ENCODE results near the gene CCL27.

The CCL27 gene

GRCh38 chr9:34662526-34663302 is at the start of gene CCL27:
Gene CCL27, minus strand, starts transcription at chr9:34662657. Its CDS starts 24 bp downstream, at chr9:34662633.
- no peak for DNase-seq (ENCODE audit: low read depth in 2 of 2)

- DNase-seq (ENCODE audit: low read depth in 2 of 2), result no peak
Measured at GRCh38 chr9:34712140-34712539, 49.7 kb upstream of the CCL27 start.

- no peak for DNase-seq (ENCODE audit: low read depth in 2 of 2)
Measured at GRCh38 chr9:34710023-34710422, 47.6 kb upstream of the CCL27 start, which contains the start of gene CCL21. Gene CCL21, minus strand, starts transcription at chr9:34710136. Its CDS starts 70 bp downstream, at chr9:34710066.

- no peak for DNase-seq (ENCODE audit: low read depth in 2 of 2)
Measured at GRCh38 chr9:34709196-34709978, 46.9 kb upstream of the CCL27 start.

GRCh38 chr9:34707130-34707529 is 44.7 kb upstream of the CCL27 start:
- no peak for DNase-seq (ENCODE audit: low read depth in 2 of 2)

- peak; percentile 66 to 71 for DNase-seq (ENCODE audit: low read depth in 2 of 2)
Measured at GRCh38 chr9:34701769-34702736, 39.6 kb upstream of the CCL27 start.

- peak; percentile 49 to 64 for DNase-seq (ENCODE audit: low read depth in 2 of 2)
Measured at GRCh38 chr9:34701023-34701768, 38.7 kb upstream of the CCL27 start.

- DNase-seq (ENCODE audit: low read depth in 2 of 2), result no peak
Measured at GRCh38 chr9:34694811-34695210, 32.4 kb upstream of the CCL27 start.

- no peak for DNase-seq (ENCODE audit: low read depth in 2 of 2)
Measured at GRCh38 chr9:34693560-34693959, 31.1 kb upstream of the CCL27 start.

GRCh38 chr9:34691936-34692315 is 29.5 kb upstream of the CCL27 start:
- DNase-seq (ENCODE audit: low read depth in 2 of 2), result no peak

GRCh38 chr9:34690983-34691935 is 28.8 kb upstream of the CCL27 start, which contains the start of gene CCL19:
Gene CCL19, minus strand, starts transcription at chr9:34691276. Its CDS starts 137 bp downstream, at chr9:34691139.
- no peak for DNase-seq (ENCODE audit: low read depth in 2 of 2)

- DNase-seq (ENCODE audit: low read depth in 2 of 2), result no peak
Measured at GRCh38 chr9:34689512-34689911, 27.1 kb upstream of the CCL27 start.

GRCh38 chr9:34689116-34689470 is 26.6 kb upstream of the CCL27 start:
- no peak for DNase-seq (ENCODE audit: low read depth in 2 of 2)

GRCh38 chr9:34688329-34689115 is 26.1 kb upstream of the CCL27 start:
- DNase-seq (ENCODE audit: low read depth in 2 of 2), result no peak

- no peak for DNase-seq (ENCODE audit: low read depth in 2 of 2)
Measured at GRCh38 chr9:34687276-34688030, 25.0 kb upstream of the CCL27 start.

GRCh38 chr9:34686732-34687131 is 24.3 kb upstream of the CCL27 start:
- no peak for DNase-seq (ENCODE audit: low read depth in 2 of 2)

GRCh38 chr9:34686231-34686630 is 23.8 kb upstream of the CCL27 start:
- DNase-seq (ENCODE audit: low read depth in 2 of 2), result no peak

GRCh38 chr9:34685591-34685990 is 23.1 kb upstream of the CCL27 start:
- no peak for DNase-seq (ENCODE audit: low read depth in 2 of 2)

All from stimulated activated CD8-positive, alpha-beta memory T cell treated with anti-CD3 and anti-CD28 coated beads, Interleukin-7, amount 100 ng/mL, for 4 hours (primary cell).